ENCODE data around the gene TEX264.

GRCh38 chr3:51675201-51675611, 4.2 kb downstream of the TEX264 start:
- TF ChIP-seq, protein P1, sequence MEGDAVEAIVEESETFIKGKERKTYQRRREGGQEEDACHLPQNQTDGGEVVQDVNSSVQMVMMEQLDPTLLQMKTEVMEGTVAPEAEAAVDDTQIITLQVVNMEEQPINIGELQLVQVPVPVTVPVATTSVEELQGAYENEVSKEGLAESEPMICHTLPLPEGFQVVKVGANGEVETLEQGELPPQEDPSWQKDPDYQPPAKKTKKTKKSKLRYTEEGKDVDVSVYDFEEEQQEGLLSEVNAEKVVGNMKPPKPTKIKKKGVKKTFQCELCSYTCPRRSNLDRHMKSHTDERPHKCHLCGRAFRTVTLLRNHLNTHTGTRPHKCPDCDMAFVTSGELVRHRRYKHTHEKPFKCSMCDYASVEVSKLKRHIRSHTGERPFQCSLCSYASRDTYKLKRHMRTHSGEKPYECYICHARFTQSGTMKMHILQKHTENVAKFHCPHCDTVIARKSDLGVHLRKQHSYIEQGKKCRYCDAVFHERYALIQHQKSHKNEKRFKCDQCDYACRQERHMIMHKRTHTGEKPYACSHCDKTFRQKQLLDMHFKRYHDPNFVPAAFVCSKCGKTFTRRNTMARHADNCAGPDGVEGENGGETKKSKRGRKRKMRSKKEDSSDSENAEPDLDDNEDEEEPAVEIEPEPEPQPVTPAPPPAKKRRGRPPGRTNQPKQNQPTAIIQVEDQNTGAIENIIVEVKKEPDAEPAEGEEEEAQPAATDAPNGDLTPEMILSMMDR (optimal IDR thresholded peaks at IDR 0.05 in 1 of 3, IDR thresholded peaks at IDR 0.05 in 1 of 3, conservative IDR thresholded peaks at IDR 0.05 in 1 of 3; ENCODE audit: extremely low read depth in 1 of 3, insufficient read depth in 2 of 3, low read length in 3 of 3), result no peak
- TF ChIP-seq EZH2 (IDR thresholded peaks at IDR 0.05; ENCODE audit: low read length), result no peak

All from keratinocyte (primary cell).